Measurements from ENCODE around the gene RASA3.
"Not testable (repeated sequence)": the region's sequence is repeated elsewhere in the genome, so short reads cannot be mapped to it uniquely, and the experiment has no call there.

The RASA3 gene

DNA sequence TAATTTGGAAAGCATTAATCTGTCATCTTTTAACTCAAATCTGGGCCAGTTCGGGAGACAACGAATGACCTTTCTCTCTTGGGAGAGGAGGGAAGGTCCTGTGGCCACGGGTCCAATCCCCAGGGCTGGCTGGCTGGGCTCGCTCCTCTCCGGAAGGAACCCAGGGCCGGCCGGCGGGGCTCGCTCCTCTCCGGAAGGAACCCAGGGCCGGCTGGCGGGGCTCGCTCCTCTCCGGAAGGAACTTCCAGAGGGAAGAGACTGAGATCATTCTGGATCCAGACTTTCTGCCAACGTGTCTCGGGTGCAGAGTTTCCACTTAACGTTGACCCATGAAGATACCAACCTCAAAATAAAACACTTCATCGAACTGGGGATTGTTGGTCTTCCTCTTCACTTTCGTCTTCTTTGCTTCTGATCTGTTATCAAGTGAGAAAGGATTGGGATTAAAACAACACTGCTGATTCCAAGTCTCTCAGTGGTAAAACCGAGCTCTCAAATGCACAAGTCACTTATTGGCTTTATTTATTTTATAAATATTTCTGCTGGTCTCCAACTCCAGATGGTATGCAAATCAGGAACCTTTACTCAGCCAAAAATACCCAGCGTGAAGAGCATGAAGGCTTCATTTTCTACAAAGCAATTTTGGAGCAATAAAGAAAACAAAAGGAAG lies 105.2 kb downstream of the RASA3 start:
- DNase-seq: no peak

DNA sequence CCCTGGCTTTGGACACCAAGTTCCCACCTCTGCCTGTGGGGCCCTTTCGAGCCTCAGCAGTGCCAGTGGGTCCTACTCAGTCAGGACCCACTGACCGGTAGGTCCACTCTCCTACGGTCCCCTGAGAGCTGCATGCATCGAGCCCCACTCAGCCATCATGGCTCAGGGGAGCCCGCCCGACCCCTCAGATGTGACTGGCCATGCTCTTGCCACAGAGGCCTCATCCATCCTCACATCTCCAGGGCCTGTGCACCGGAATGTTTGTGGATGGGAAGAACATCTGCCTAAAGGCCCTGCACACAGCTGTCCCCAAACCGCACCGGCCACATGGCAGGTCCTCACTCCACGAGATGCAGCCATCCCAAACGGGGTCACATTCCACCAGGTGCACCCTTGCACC lies 105.9 kb downstream of the RASA3 start:
- DNase-seq: no peak

DNA sequence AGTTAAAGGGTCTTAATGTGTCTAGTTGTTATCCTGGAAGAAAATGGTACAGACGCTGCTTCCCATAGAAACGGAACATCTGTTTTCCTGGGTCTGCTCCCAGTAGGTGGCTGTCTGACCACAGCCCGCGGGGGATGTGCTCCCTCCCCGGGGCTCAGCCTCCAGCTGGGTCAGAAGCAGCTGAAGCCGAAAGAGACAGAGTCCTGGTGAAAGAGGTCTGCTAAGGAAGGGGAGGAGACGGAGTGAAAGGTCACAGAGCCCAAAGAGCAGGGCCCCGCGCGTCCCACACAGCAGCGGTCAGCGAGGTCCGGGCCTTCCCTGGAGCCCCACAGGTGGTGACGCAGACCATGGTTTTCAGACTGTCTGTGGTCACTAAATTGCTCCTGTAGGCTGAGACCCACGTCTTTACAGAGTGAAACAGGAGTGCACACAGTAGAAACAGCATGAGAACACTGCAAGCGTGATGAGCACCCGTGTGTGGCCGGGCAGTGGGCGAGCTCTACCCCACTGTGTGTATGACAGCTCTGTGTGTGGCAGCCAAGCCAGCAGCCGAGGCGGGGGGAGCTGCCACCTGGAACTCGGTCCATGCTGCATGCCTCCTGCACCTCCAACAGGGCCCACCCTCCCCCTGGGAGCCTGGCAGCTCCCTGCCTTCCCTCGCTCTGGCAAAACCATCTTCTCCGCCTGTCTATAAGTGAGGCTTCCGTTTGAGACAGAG lies 106.5 kb downstream of the RASA3 start:
- peak; percentile 53 for DNase-seq

DNA sequence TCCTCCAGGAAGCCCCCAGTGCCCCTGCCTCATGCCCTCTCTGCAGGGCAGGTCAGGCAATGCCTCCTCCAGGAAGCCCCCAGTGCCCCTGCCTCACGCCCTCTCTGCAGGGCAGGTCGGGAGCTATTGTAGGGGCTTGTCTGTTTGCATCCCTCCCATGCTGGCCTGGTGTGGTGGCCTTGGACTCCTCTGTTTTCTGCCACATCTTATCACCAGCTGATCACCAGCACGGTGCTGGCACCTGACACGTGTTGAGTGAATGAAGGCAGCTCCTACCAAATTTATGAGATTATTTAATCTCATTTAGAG lies 107.1 kb downstream of the RASA3 start:
- DNase-seq: no peak

DNA sequence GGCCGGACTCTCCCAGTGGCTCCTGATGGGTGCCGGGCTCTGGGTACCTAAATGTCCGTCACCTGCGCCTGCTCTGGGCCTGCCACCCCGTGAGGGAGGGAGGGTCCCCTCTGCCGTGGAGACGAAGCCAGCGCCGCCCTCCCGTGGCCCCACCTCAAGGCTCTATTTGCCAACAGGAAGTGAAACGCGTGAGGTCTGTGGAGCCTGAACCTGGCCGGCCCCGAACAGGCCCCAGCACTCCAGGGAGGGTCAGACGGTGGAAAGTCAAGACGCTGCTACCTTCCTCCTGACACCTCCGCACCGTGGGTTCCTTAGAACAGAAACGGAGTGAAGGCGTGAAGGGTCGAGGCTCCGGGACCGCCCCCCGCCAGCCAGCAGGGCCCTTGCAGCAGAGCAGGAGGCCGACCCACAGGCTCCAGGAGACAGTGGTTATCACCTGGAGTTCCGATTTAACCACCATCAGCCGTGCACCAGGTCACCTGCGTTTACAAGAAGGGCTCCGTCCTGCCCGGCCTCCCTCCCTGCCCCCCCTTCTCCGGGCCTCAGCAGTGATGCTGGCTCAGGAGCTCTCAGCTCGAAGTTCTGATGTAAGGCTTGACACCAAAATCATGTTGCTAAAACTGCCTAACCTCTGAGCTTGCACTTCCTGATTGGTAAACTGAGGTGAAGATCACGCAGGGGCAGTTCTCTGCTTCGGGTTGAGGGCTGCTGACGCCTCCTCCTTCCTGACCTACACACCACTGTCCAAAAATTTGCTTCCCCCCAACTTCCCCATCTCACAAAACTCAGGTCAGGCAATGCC lies 107.6 kb downstream of the RASA3 start:
- DNase-seq: no peak

DNA sequence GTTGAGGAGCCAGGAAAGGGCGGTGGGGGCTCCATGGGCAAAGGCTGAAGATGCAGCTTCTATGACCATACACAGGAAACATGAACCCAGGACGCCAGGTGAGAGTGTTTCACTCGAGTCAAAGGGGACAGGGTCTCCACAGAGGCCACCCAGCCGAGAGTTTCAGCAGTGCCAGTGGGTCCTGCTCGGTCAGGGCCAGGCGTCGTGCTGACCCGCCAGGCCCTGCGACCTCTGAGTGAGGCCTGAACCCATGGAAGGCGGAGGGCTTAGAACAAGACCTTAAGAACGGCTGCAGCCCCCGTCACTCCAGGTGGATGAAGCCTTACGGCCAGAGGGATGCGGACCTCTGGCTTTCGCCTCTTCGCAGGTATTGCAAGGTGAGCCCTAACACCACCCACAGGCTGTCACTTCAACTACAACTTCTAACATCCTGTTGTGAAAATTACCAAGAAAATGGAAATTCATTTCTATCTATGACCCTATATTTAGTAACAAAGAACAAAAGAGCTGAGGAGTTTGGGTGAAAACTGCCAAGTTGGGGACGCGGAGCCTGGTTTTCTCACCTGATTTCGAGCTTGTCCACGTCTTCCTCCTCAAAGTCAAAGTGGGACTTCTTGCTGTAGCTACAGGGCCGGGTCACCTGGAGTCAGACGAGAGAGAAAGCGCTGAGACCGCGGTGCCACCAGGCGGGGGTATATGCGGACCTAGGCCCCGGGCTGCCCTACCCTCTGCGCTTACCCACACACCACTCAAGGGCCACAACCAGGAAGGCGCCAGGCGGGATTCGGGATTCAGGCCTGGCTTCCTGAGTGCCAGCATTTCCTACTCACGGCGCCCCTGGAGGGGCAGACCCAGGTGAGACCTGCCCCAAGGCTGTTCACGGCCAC lies 108.5 kb downstream of the RASA3 start:
- no peak for DNase-seq

DNA sequence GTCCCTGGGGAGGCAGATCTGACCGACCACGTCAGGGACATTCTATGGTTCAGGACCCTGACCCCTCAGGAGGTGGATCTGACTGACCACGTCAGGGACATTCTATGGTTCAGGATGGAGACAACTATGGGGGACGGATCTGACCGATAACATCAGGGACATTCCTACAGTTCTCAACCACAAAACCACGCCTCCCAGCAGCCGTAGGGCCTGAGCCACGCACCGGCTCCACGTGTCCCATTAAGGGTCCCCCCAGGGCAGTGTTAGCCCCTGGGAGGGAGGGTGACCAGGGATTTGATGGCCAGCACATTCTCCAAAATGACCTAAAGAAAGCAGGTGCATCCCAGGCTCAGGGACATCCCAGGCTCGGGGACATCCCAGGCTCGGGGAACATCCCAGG lies 109.5 kb downstream of the RASA3 start:
- DNase-seq: no peak

DNA sequence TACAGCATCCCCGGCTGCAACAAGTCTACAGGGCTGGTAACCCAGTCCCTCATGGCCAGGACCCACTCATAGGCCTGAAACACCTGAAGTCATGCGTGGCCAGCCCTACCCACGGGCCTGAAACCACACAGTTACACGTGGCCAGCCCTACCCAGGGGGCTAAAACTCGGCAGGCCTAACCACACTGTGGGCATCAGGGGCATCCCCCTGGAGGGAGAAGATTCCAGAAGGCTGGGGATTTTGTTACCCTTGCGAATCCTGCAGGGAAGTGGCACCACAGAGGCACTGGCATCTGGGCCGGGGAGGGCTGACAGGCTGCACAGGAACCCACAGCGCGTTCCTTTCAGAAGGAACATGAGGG lies 110.1 kb downstream of the RASA3 start:
- DNase-seq: no peak

DNA sequence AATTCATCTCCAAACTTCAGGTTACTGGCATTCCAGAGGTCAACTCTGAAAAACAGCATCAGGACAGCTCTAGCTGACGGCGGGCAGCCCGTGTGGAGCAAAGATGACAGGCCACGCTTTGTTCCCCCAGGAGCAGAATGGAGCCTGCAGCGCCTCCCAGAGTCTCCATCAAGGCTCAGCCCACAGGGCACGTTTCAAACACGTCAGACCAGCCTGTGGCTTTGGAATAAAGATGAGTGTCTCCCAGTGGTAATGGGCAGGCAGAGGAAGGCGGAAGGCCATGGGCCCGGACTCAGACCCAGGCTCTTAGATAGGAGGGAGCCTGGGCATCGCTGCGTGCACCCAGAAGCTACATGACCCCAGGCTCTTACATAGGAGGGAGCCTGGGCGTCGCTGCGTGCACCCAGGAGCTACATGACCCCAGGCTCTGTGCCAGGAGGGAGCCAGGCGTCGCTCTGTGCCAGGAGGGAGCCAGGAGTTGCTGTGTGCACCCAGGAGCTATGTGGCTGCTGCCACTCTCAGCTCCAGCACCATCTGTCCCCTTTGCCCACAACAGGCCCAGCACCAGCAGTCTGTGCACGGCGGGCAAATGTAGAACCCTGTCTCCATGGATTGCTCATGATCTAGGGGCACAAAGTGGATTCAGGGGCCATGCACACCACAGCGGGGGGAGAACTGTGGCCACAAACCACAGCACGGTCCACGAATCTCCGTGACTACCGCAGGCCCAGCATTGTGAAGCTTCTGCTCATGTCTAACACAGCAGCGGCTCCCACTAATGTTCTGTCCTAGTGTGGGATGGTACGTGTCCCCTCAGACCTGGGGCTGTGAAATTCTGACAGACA lies 110.7 kb downstream of the RASA3 start:
- DNase-seq: no peak

DNA sequence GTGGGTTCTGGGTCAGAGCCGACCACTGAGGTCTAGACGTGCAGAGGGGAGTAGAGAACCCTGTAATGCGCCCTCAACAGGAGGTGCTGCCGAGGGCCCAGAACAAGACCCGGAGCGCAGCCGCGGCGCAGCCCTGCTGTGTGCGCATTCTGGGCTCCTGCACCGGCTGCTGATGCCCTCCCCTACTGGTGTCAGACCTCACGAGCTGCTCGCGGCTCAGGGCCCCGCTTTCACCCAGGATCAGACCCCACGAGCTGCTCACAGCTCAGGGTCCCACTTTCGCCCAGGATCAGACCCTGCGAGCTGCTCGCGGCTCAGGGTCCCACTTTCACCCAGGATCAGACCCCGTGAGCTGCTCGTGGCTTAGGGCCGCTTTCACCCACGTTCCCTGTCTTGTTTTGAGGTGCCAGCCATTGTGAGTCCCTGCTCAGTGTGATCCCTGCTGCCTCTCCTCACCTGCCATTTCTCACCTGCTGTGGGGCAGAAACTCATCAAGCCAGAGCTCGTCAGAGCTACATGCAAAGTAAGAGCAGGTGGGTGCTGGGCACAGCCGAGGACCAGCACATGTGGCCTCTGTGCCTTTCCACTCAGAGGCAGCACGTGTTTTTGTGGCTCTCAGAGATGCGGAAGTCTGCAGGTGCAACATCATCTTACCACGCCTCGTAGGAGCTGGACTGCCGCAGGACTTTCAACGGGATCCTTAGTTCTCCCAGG lies 111.5 kb downstream of the RASA3 start:
- DNase-seq: no peak

DNA sequence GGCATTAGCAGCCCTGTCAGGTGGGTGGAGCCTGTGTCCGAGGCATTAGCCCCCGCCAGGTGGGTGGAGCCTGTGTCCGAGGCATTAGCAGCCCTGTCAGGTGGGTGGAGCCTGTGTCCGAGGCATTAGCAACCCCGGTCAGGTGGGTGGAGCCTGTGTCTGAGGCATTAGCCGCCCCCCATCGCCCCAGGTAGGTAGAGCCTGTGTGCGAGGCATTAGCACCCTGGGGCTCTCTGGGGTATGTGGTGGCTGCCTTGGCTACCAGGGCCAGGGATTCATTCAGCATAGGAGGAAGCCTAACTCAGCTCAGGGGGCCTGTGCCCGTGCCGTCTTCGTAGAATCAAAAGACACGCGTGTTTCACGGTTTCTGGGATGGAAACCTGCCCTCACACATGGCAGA lies 112.3 kb downstream of the RASA3 start:
- not testable (repeated sequence) for DNase-seq

DNA sequence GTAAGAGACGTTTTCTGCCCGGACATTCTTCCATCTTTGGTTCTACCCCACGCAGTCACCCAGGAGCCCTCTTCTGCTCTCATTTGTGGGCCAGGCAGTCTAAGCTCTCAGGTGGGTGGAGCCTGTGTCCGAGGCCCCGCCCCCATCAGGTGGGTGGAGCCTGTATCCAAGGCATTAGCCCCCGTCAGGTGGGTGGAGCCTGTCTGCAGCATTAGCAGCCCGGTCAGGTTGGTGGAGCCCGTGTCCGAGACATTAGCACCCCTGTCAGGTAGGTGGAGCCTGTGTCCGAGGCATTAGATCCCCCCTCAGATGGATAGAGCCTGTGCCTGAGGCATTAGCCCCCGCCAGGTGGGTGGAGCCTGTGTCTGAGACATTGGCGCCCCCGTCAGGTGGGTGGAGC lies 113.1 kb downstream of the RASA3 start:
- no peak for DNase-seq

DNA sequence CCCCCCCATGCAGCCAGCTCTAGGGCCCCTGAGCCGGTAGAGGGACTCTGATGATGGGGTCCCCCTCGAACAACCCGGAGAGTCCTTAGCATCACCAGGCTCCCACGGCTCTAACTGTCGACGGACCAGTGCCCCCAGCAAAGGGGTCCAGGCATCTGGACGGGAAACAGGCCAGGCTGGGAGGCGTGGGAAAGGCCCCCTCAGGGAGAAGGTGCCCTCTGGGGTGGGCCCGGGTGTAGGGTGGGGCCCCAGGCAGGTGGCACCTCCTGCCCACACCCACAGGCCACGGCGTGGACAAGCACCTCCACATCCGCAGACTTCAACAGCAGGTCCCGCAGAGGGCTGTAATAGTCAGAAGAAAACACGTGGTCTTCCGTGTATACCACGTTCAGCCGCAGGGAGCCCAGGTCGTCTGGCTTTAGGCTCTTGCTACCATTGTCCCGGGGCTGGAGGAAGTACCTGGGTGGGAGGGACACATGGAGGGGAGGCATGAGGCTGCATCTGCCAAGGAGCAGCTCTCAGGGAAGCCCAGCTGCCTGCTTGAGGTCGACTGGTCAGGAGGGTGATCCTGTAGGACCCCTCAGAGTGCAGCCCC lies 113.9 kb downstream of the RASA3 start:
- no peak for DNase-seq

DNA sequence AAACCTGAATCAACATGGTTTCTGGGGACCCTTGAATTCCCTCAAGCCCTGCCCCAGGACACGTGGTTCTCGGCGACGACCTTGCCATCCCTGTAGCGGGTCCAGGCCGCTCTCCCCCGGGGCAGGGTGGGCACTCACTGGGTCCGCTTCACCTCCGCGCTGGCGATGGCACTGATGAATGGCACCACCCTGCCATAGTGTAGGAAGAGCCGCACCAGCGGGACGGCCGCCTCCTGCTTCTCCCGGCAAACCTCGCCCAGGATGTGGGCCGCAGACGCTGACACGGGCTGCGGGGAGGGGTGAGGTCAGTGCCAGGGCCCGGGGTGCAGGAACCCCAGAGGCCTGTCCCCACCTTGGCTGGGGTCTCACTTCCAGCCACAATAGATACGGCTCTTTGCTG lies 114.5 kb downstream of the RASA3 start:
- no peak for DNase-seq

DNA sequence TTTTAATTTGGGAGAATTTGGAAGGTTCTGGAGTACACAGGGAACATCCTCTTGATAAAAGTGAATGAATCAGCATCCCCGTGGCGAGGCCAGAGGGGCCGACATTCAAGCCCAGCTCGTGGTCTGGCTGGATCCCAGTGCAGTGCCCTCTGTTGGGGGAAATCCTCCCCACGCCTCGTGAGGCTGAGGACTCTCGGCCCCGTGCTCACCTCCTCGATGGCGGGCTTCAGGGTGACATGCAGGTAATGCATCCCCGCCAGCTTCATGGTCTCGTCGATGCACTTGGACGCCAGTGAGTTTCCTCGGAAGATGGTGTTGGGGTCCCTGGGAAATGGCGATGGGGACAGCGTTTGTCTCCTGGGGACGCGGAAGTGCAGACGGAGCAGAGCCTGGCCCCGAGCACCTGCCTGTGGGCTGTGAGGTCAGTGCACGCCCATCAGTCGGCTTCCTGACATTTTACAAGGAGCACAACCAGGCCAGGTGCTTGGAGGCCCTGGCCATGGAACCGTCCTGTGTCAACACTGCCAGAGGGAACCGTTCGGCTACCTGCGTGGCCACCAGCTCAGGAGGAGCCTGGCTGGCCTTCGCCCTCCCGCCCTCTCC lies 115.3 kb downstream of the RASA3 start:
- no peak for DNase-seq

DNA sequence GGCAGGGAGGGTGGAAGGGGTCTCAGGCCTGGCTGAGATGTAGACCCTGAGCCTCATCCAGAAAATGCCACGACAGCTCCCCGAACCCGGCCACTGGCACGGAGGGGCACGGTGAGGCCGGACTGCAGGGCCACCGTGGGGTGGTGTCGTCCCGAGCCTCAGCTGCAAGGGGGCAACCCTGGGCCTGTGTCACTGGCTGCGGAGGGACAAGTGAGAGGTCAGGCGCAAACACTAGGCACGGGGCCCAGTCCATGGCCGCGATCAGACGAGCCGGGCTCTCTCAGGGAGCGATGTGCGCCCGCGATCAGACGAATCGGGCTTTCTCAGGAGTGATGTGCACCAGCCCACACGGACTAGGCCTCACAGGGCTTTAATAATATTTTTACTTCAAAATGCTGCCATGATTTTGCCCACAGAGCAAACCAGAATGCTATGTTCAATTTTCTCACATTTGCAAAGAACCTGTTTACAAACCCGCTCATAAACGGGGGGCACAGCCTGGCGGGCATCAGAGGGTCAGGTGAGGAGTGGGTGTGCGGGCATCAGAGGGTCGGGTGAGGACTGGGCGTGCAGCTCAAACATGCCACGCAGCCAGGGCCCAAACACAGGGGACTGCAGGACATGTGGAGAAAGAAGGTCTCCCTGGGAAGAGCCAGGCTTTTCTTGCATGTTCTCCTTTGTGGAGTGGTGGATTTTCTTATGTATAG lies 115.9 kb downstream of the RASA3 start:
- no peak for DNase-seq

DNA sequence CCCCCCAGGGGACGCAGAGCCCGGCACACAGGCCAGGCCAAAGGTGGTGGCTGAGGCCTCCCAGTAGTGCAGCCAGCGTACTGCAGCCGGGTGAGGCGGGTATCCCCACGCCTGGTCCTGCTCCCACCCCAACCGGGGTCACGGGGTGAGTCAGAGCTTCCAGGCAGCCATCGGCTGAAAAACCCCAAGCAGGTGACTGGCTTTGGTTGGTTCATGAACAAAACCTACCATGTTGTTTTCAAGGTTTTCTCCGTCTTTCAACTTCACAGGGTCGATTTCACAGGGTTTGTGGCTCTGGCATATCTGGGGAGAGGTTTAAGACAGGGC lies 116.5 kb downstream of the RASA3 start:
- DNase-seq: no peak

DNA sequence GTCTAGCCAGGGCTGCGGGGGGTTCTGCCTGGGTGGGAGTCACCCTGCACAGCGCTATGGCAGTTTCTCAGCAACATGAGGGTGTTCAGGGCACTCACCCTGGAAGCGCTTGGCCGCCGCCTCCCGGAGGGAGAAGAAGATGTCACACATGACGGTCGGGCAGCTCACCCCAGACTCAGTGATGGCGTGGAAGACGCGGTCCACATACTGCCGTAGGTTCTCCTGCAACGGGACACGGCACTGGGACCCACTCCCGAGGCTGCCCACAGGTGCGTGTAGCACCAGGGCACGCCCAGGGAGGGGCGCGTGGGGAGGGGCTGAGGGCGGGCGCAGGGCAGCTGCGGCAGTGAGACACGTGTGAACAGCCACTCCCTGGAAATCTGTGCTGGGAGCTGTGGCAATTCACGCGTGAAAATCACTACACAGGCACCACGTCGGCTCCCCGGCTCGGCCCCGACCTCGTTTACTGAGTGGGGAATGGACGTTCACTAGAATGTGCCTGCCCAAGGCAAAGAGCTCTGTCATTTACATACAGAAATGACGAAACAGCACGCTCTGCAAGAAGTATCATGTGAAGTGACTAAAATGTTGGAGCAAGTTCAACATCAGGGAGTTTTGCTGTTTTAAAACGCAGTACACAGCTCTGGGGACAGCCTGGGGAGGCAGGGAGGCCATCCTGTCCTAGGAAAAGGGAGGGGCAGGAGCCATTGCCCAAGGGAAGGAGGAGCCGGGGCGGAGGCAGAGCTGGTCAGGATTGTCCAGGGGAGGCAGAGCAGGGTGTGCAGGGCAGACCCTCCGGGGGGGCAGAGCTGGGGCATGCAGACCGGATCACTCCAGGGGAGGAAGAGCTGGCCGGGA lies 117.1 kb downstream of the RASA3 start:
- DNase-seq: no peak

DNA sequence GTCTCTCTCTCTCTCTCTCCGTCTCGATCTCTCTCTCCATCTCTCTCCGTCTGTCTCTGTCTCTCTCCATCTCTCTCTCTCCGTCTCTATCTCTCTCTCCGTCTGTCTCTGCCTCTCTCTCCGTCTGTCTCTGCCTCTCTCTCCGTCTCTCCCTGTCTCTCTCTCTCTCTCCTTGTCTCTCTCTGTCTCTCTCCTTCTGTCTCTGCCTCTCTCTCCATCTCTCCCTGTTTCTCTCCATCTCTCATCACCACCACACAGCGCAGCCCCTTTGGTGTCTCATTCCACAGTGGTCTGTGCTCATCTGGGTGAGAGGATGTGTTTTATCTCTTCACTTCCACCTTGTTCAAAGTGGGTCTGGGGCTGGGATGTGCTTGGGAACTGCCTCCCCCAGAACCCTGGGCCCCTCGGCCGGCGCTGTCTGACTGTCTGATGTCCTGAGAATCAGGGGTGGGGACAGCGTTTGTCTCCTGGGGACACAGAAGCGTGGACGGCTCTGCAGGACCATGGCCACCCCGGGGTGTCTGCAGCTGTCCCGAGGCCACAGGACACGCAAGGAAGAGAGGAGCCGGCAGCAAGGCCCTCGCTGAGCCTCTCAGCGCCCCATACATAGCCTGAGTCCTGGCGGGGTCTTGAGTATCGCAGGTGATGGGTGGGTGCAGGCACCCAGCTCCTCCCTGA lies 118.3 kb downstream of the RASA3 start:
- DNase-seq: no peak
